ENCODE measurements around the gene GRM8. TPM values are rescaled to one million over a fixed set of nuclear protein-coding genes. Genes with fewer than 3 reads are reported as not detected.
"Not testable (repeated sequence)": the region's sequence is repeated elsewhere in the genome, so short reads cannot be mapped to it uniquely, and the experiment has no call there.

Gene GRM8
- total RNA-seq, 1 experiment from 2014 or later: not detected

- no peak for DNase-seq (ENCODE audit: extremely low read depth, low read depth)
Measured at GRCh38 chr7:126686474-126686873, 566.3 kb downstream of the GRM8 start.

GRCh38 chr7:126685596-126685995 is 567.1 kb downstream of the GRM8 start:
- DNase-seq (ENCODE audit: extremely low read depth, low read depth): no peak

DNA sequence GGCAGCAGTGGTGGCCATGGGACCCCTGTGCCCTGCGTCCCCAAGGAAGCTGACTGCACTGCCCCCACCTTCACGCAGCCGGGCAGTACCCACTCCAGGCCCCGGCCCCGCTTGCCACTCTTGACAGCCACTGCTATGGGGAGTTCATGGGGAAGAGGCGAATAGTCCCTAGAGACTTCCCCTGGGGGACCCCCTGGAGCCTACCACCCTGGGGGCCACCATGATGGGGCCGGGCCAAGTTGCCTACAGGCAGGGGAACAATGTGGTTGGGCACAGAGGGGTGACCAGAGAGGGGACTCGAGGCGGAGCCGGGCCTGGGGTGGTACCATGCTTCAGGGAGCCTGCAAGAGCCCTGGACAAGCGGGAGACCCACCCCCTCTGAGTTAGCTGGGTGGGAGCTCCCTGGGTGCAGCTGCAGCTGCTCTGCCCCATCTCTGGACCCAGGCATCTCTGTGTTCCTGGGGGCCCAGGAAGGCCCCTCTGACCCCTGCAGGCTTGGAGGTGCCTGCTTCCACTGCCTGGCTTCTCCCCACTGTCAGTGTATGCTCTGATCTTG is 567.6 kb downstream of the GRM8 start:
- DNase-seq (ENCODE audit: extremely low read depth, low read depth): no peak

DNA sequence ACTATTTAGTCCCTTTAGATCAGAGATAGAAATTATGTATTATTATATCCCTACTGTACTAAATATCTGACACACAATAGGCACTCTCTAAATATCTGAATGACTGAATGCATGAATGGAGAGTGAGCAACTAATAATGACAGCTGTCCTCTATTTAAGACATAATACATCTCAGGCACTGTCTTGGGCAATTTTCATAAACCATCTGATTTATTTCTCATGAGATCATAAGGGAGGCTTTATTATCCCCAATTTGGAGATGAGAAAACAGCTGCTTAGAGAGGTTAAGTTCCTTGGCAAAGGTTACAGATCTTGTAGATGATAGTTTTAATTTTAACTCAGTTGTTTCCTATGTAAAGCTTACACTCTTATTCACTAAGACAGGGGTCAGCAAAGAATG is 570.6 kb downstream of the GRM8 start:
- no peak for DNase-seq (ENCODE audit: extremely low read depth, low read depth)

- DNase-seq (ENCODE audit: extremely low read depth, low read depth): not testable (repeated sequence)
Measured at GRCh38 chr7:126668762-126669161, 584.0 kb downstream of the GRM8 start.

DNA sequence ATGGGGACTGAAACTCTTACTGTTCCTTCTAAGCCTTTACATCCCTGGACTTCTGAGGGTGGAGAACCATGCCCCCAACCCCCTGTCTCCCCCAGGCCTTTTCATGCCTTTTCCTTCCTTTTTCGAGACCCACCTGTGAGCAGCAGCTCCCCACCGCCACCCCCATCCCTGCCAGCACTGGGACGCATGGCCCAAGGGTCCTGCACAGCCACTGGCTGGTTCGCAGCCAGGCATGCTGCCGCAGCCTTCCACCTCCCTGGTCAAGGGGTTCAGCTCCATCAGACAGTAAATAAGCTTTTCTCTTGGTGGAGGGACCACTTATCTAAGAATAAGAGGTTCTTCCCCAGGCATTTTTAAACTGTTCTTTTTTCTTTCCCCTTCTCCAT is 584.4 kb downstream of the GRM8 start:
- DNase-seq (ENCODE audit: extremely low read depth, low read depth): no peak

- peak; percentile 25 for DNase-seq (ENCODE audit: extremely low read depth, low read depth)
Measured at GRCh38 chr7:126667742-126668366, 584.9 kb downstream of the GRM8 start.

DNA sequence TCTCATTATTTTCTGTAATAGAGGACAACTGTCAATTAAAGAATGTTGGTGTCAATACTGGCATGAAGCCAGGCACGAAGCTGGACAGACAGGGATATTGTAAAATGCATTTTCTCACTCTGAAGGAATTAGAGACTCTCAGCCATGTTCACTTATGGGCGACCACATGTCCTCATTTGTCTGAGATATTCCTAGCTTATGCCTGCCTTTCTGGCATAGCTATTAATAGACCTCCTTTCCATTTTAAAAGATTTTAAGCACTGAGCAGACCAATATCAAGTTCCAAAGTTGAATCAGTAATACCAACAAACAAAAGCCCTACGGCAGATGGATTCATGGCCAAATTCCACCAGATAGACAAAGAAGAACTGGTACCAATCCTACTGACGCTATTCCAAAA is 589.9 kb downstream of the GRM8 start:
- DNase-seq (ENCODE audit: extremely low read depth, low read depth): no peak

GRCh38 chr7:126659124-126659523 is 593.6 kb downstream of the GRM8 start:
- DNase-seq (ENCODE audit: extremely low read depth, low read depth): no peak

DNA sequence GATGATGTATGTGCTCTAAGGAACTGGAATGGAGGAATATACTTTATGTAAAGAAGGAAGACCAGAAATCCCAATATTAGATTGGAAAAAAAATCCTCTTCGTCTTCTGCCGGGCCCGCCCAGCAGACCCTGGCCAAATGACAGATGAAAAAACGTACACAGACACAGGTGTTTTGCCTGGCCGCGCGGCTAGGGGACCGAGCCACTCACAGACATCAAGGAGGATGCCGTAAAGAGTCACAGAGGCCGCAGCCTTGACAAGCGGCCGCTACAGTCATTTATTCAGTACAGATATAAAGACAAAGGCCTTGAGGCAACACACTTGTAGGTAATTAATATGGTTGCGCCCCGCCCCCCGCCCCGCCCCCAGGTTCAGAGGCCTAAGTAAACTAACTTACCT is 594.1 kb downstream of the GRM8 start:
- no peak for DNase-seq (ENCODE audit: extremely low read depth, low read depth)

DNA sequence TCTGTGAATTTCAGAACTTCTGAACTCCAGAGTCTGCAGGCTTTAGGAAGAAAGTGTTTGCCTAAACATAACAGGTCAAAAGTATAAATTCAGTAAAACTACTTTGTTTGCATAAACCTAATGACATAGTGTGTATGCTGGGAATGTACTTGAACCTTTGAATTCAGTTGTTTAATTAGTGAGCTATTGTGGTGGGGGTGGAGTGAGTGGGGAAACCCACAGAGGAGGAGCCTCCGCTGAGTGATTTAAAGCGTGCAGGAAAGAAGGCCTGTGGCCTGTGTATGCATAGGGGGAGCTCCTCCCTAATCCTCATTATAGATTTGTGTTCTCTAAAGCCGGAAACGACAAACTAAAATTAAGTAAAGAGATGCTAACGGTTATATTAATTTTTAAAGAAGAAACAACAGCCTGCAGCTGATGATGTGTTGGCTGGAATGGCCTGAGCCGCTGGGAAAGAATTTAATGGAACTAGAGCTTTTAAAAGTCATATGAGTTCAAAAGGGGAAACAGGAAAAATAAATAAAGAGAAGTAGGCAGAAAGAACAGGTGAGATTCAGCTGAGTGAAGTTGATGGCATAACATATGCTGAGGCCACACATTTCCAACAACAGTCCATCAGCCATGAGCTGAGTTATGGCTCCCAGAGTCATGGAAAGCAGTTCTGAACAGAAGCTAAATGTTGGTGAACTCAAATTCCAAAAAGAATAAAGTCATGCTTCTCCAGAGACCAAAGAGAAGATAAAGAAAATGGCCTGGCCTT is 595.0 kb downstream of the GRM8 start:
- DNase-seq (ENCODE audit: extremely low read depth, low read depth): no peak

- no peak for DNase-seq (ENCODE audit: extremely low read depth, low read depth)
Measured at GRCh38 chr7:126657137-126657536, 595.6 kb downstream of the GRM8 start.

DNA sequence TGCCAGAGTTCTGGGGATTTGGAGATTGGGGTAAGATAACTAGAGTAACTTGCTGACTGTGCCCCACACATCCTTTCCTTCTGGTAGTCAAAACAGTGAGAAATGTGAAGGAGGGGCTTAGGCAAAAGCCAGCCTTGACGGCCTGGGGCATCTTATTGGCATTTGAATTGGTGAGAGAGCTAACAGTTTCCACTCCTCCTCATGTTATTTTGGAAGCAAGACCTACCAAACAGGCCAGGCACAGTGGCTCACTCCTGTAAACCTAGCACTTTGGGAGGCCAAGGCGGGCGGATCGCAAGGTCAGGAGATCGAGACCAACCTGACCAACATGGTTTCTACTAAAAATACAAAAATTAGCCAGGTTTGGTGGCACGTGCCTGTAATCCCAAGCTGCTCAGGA is 596.6 kb downstream of the GRM8 start:
- no peak for DNase-seq (ENCODE audit: extremely low read depth, low read depth)

- no peak for DNase-seq (ENCODE audit: extremely low read depth, low read depth)
Measured at GRCh38 chr7:126637538-126637937, 615.2 kb downstream of the GRM8 start.

DNA sequence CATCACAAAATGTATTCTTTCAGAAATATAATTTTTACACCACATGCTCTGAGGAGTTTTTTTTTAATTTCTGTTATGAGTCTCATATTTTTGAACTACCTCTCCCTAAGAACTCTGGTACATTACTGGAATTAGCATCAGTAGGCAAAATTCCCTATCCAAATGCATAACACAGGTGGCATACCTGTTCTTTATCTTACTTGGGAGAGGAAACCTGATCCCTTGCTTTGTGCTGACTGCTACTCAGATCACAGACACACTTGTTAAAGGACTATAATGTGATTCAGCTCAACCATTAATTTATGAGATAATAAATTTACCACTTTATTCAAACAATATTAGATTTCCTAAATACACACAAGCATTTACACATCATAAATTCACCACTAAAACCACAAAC is 617.2 kb downstream of the GRM8 start:
- no peak for DNase-seq (ENCODE audit: extremely low read depth, low read depth)

GRCh38 chr7:126608339-126608776 is 644.4 kb downstream of the GRM8 start:
- peak; percentile 26 for DNase-seq (ENCODE audit: extremely low read depth, low read depth)

GRCh38 chr7:126606331-126606730 is 646.4 kb downstream of the GRM8 start:
- no peak for DNase-seq (ENCODE audit: extremely low read depth, low read depth)

DNA sequence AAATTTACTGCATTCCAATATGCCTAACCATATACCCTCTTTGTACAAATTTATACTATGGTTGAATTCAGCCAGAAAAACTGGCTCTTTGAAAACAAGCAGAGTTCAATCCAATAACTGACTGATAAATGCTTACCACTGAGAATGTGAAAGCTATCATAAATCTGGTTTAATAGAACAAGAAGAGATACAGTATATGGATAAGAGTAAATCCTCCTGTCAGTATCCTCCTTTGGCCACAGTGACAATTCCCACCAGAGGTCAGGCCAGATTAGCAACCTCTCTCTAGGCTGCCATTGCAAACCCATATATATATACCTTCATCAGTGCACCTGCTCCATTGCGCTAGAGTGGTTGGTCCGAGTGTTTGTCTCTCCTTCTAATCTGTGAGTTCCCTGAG is 647.2 kb downstream of the GRM8 start:
- DNase-seq (ENCODE audit: extremely low read depth, low read depth): no peak

- no peak for DNase-seq (ENCODE audit: extremely low read depth, low read depth)
Measured at GRCh38 chr7:126605056-126605455, 647.7 kb downstream of the GRM8 start.

DNA sequence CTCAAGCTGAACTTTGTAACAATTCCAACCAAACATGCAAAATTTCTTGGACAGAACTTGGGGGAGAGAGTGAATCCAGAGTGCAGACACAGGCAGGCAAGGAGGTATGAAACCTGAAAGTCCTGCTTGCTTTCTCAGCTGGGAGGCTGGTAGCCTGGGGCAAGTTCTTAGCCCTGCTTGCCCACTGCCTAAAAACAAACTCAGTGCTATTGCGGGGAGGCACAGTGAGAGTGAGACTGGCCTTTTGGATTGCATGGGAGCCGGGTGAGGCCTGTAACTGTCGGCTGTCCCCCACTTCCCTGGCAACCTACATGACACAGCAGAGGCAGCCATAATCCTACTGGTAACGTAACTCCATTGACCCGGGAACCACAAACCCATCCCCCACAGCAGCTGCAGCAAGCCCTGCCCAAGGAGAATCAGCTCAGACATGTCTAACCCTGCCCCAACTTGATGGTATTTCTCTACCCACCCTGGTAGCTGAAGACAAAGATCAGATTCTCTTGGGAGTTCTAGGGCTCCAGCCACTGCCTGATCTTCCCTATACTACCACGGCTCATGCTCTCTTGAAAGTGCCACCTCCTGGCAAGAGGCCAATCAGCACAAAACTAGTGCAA is 663.6 kb downstream of the GRM8 start:
- DNase-seq (ENCODE audit: extremely low read depth, low read depth): no peak

DNA sequence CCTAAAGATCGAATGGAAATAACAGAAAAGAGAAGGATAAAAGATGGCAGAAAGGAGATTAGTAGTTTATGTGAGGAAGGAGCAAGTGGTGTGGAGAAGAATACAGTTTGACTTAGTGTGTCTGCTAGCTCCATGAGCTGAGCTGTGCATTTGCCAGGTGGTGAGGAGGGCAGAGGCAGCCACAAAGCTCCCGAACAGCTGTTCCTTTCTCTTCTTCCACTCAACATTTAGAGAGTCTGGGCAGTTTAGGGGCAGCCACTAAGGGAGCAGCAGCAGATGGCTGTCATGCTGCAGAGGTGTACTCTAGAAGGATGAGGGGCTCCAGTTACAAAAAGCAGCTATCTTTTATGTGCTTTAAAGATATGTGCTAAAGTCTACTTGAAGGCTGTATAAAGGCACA is 674.4 kb downstream of the GRM8 start:
- no peak for DNase-seq (ENCODE audit: extremely low read depth, low read depth)

Data from NCI-H460 (cell line).